Fibroblast of gingiva (primary cell): ENCODE results near the gene LAMA3.

ENCODE experiments used
- DNase-seq: peaks from one replicate; pipeline ENCODE4 v3.0.0-alpha.2; 2011; ENCODE audit warnings: low read depth

Gene LAMA3

DNA sequence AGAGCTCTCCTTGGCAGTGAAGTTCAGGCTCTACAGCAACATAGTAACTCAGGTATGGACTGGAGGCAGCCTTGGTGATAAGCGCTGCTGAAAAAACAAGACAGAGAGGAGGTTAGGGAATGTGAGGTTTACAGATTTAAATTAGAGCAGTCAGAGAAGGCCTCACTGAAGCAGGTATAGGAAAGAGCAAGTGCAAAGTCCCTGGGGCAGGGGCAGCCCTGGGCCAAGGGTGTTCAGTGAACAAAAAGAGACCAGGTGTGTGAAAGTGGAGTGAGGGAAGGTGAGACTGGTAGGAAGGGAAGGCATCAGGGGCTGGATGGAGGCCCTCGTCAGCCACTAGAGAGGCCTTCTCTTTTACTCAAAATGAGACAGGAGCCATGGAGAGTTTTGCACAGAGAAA lies 89.6 kb downstream of the LAMA3 start:
- DNase-seq = no peak

DNA sequence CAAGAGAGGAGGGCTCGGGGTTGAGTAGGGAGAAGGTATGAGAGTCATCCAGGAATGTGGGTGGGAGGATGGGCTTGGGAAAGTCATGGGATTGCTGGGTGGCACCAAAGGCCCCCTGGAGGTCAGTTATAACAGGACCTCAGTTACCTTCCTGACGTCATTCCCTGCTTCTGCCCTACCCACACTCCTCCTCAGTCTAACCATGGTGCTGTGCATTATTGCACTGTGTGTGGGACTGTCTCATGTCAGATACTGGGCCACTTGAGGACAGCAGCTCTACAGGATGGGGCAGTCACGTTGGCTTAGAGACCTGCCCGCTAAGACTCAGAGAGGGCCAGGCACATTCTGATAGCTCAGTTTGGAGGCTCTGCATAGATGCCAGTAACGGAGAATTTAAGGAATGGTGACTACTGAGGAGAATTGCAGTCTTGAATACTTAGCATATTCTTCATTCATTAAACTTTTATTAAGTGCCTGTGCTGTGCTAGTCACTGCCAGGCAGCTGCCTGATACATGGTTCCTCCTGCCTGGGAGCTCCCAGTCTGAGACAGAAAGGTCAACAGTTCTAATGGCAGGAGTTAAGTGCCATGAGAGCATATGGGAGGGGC lies 90.5 kb downstream of the LAMA3 start:
- DNase-seq = peak; percentile 26

DNA sequence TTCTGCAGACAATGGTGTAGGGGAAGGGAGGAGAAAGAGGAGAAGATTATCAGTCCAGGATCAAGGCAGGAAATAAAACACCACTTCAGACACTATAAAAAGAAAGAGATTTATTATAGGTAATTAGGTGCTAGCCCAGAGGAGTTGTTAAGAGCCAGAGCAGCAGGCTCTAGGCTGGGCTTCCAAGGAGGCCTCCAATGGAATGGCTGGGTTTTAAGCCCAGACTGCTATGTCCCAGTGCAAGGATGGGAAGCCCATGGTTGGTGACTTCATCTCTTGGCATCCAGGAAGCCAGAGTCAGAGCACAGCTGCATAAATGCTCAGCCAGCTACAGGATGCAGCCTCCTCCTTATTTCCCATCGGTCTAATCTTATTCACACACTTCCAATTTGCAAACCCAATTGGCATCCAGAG lies 95.6 kb downstream of the LAMA3 start:
- peak; percentile 36 for DNase-seq

GRCh38 chr18:23793051-23793450 lies 103.8 kb downstream of the LAMA3 start:
- DNase-seq = no peak

- no peak for DNase-seq
Measured at GRCh38 chr18:23793985-23794867, 105.0 kb downstream of the LAMA3 start.

GRCh38 chr18:23798249-23798648 lies 109.0 kb downstream of the LAMA3 start:
- no peak for DNase-seq

- DNase-seq = no peak
Measured at GRCh38 chr18:23798824-23799223, 109.6 kb downstream of the LAMA3 start.

- DNase-seq = no peak
Measured at GRCh38 chr18:23799540-23799939, 110.3 kb downstream of the LAMA3 start.

DNA sequence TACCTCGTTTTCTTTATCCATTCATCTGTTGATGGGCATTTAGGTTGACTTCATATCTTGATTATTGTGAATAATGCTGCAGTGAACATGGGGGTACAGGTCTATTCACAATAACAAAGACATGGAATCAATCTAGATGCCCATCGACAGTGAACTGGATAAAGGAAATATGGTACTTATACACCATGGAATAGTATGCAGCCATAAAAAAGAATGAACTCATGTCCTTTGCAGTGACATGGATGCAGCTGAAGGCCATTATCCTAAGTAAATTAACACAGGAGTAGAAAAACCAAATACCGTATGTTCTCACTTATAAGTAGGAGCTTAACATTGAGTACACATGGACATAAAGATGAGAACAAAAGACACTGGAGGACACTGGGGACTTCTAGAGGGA lies 111.6 kb downstream of the LAMA3 start:
- DNase-seq = no peak

- DNase-seq = no peak
Measured at GRCh38 chr18:23802817-23803216, 113.6 kb downstream of the LAMA3 start.

DNA sequence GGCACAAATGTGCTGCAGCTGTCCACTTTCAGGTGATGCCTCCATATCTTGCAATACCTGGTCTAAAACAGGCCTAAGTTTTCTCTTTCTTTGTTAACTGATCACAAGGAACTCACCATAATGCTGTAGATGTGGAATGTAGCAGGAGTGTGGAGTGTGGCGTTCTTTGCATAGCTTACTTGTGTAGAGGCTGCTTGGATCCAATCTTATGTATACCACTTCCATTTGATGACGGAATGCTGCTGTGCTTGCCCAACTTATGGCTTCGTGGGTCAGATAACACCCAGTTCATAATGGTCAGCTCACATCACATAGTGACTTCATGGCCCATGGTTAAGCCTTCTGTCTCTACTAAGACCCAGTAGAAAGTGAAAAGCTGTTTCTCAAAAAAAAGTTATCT lies 114.5 kb downstream of the LAMA3 start:
- no peak for DNase-seq

DNA sequence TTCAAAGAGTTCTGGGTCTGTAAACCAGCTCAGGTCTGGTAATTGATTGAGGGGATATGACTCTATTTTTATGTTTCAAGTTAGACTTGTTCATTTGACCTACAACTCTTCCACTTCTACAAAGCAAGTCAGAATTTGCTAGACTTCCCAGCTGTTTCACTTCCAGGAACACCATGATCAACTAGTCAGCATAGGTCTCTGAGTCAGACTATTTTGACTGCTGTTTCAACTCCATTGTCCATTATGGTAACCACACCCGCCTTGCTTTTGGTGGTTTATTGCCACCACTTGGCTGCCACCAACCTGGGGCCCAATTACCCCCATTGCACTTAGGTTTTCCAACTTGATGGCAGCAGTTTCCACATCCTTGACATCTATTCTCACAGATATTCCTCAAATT lies 116.6 kb downstream of the LAMA3 start:
- no peak for DNase-seq

DNA sequence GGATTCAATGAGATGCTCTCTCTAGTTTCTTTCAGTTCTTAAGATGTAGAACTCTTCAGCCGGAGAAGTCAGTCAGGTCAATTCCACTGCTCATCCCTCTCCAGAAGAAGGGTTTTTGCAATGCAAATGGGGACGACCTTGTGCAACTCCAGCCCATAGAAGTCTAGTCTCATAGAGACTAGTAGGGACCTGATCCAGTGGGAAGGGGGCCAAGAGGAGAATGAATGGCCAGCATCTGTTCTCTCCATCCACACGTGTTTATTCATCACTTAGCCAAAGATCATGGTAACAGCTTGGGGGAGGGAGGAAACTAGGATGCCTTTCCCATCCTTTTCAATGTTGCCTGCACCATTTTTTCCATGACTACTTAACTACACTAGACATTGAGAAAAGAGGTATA lies 120.2 kb downstream of the LAMA3 start:
- DNase-seq = no peak

DNA sequence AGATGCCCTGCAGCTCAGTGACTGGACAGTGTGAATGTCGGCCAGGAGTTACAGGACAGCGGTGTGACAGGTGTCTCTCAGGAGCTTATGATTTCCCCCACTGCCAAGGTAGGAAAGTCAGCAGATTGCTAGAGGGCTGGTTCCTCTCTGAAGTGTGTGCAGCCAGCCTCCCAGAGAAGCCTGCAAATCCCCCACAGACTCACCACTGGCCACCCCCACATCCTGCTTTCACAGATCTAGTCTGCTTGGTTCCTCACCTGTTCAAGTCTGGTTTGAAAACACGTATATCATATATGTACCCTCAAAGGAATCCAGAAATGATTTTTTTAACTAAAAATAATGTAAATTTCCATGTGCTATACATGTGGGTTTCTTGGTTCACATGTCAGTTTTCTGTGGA lies 121.1 kb downstream of the LAMA3 start:
- DNase-seq = no peak

DNA sequence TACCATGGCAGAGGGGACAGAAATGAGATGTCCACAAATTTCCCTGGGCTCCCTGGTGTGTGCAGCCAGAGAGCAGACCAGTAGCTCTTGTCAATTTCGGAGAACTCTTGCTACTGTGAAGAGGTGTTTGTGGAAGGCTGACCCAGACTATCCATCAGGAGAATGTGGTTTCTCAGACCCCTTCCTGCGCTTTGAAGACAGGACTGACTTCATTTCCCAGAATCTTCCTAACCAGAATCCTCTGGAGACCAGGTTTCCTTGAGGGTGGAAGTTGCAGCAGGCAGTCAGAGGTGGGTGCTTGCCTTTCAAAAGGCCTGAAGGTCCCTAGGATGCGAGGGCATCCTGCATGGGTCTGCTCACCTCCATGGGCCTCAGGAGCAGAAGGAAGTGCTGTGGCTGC lies 121.9 kb downstream of the LAMA3 start:
- DNase-seq = no peak

DNA sequence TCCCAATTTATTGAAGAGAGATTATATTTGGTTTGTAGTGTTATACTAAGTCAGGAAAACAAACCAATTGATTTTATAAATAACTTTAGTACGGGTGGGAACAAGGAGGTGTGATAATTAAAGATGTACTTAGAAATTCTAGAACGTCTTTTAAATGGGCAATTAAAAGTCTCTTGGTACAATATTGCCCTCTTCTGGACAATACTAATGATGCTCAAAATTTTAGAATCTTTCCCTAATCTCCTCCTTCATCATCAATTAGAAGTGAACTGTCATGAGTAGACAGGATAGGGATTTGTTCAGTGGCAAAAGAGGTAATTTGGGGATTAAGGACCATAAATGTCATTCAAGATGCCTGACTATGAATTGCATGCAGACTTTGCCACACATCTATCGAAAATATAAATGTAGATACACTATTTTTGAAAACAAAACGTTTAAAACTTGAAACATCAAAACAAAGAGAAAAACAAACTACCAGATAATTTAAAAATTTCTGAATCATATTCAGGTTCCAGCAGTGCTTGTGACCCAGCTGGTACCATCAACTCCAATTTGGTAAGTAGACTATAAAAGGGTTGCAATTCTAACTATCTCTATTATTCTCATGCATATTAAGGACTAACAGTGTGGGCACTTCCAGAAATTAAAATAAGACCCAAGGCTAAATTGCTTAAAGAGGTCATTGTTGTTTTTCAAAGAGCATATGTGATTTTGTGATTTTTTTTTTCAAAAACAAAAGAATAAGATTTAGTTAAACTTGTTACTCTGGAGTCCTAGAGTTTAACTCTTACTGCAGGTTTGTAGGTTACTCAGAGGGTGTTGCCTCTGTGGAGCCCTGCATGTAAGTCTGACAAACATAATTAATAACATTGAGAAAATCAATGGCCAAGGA lies 123.5 kb downstream of the LAMA3 start:
- DNase-seq = no peak

GRCh38 chr18:23814991-23815614 lies 125.8 kb downstream of the LAMA3 start:
- no peak for DNase-seq

GRCh38 chr18:23816021-23816420 lies 126.8 kb downstream of the LAMA3 start:
- no peak for DNase-seq

DNA sequence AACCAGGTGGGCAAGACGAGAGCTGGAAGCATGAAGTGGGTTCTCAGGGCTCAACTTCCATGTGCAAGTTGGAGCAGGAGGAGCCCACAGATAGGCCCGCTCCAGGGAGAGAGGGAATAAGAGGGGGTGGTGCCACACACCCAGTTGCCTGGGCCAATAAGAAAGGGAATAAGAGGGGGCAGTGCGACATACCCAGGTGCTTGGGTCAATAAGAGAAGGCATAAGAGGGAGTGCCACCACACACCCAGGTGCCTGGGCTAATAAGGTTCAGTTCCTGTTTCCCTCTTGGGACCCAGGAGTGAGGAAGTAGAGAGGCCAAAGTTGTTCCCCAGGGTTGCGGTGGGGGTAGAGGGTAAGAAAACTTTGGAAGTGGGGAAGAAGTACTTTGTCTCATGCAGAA lies 127.5 kb downstream of the LAMA3 start:
- DNase-seq = no peak

GRCh38 chr18:23819001-23819400 lies 129.7 kb downstream of the LAMA3 start:
- peak; percentile 14 for DNase-seq

DNA sequence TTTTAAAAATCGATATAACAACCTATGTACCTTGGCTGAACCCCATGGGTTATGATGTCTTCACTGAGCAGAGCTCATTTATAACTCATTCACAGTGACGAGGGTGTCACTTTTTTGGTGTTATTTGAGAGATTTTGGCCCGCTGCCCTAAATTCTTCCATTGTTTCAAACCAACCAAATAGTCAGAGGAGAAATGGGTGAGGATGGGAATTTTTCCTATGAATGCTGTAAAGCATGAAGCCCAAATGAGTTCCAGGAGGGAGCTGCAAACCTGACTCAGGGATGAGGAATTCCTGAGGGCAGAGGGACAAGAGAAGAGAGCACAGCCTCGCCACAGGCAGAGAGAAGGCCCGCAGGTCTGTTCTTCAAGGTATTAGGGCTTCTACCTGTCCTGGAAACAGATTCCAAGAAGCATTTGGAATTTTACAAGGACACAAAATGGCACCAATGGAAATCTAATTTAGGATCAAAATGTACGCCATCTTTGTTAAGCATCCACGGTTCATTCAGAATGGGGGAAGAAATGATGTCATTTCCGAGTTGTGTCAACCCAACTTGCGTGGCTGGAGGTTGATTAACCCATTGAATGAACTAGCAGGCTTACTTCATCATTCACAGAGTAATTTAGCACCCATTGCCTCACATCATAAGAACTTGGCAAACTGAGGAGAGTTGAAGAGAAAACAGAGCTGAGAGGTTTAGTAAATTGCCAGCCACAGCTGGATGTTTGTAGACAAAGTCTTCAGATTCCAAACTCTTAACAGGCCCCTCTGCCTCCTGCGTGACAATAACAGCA lies 133.5 kb downstream of the LAMA3 start:
- peak; percentile 65 for DNase-seq
